Trophoblast cell (in vitro differentiated cells and primary cell): ENCODE measurements around the gene SRCAP.
A peak's percentile ranks its signal among the peaks of the same experiment; 100 is the strongest.

Source experiments
- DNase-seq, 2 donors: peaks; one replicate each; pipeline ENCODE4 v3.0.0-alpha.2; 2016
- H2AFZ ChIP-seq: 2 replicates; pipeline ENCODE4 v1.6.1; 2013; ENCODE audit warnings: low read length, moderate library complexity, mild to moderate bottlenecking; ENCODE audit not compliant: insufficient read depth, poor library complexity
- H2AK5ac ChIP-seq: 2 replicates; pipeline ENCODE4 v1.6.1; 2013; ENCODE audit warnings: mild to moderate bottlenecking, low read length
- H2BK120ac ChIP-seq: 2 replicates; pipeline ENCODE4 v1.6.1; 2013; ENCODE audit warnings: low read length, mild to moderate bottlenecking, moderate library complexity; ENCODE audit not compliant: insufficient read depth, poor library complexity
- H2BK12ac ChIP-seq: 2 replicates; pipeline ENCODE4 v1.6.1; 2013; ENCODE audit warnings: mild to moderate bottlenecking, low read length, moderate library complexity
- H2BK5ac ChIP-seq: 2 replicates; pipeline ENCODE4 v1.6.1; 2013; ENCODE audit warnings: low read length, low read depth, moderate library complexity, mild to moderate bottlenecking; ENCODE audit not compliant: poor library complexity
- H3K14ac ChIP-seq: 2 replicates; pipeline ENCODE4 v1.6.1; 2013; ENCODE audit warnings: mild to moderate bottlenecking, low read length
- H3K18ac ChIP-seq: 2 replicates; pipeline ENCODE4 v1.6.1; 2013; ENCODE audit warnings: mild to moderate bottlenecking, low read length
- H3K23ac ChIP-seq: 2 replicates; pipeline ENCODE4 v1.6.1; 2013; ENCODE audit warnings: low read length
- H3K27ac ChIP-seq: 2 replicates; pipeline ENCODE4 v1.5.1; 2013; ENCODE audit warnings: low read depth, mild to moderate bottlenecking, inconsistent platforms, low read length, moderate library complexity
- H3K27me3 ChIP-seq: 2 replicates; pipeline ENCODE4 v1.6.1; 2013; ENCODE audit warnings: inconsistent platforms, mild to moderate bottlenecking, low read length, moderate library complexity; ENCODE audit not compliant: insufficient read depth
- H3K36me3 ChIP-seq, 2 experiments: 1 replicate in 1 of 2; 2 replicates in 1 of 2; pipeline ENCODE4 v1.6.1; 2013; ENCODE audit warnings: low read length in 2 of 2, mild to moderate bottlenecking in 2 of 2, moderate library complexity in 1 of 2; ENCODE audit not compliant: insufficient read depth in 2 of 2, control insufficient read depth in 1 of 2
- H3K4ac ChIP-seq: 2 replicates; pipeline ENCODE4 v1.6.1; 2013; ENCODE audit warnings: low read depth, mild to moderate bottlenecking, low read length, moderate library complexity
- H3K4me1 ChIP-seq, 2 experiments: 1 replicate in 1 of 2; 2 replicates in 1 of 2; pipeline ENCODE4 v1.6.1; 2013; ENCODE audit warnings: low read length in 2 of 2, mild to moderate bottlenecking in 2 of 2, moderate library complexity in 1 of 2; ENCODE audit not compliant: insufficient read depth in 2 of 2, control insufficient read depth in 1 of 2
- H3K4me2 ChIP-seq: 2 replicates; pipeline ENCODE4 v1.6.1; 2013; ENCODE audit warnings: inconsistent platforms, mild to moderate bottlenecking, low read length, moderate library complexity
- H3K4me3 ChIP-seq: 2 replicates; pipeline ENCODE4 v1.5.1; 2013; ENCODE audit warnings: mild to moderate bottlenecking, low read depth, low read length, inconsistent platforms
- H3K79me1 ChIP-seq: one replicate; pipeline ENCODE4 v1.6.1; 2013; ENCODE audit warnings: low read length
- H3K79me2 ChIP-seq: 2 replicates; pipeline ENCODE4 v1.6.1; 2013; ENCODE audit warnings: low read length, mild to moderate bottlenecking; ENCODE audit not compliant: control insufficient read depth, insufficient read depth, poor library complexity
- H3K9ac ChIP-seq: 2 replicates; pipeline ENCODE4 v1.6.1; 2013; ENCODE audit warnings: mild to moderate bottlenecking, low read length
- H3K9me3 ChIP-seq: 2 replicates; pipeline ENCODE4 v1.6.1; 2013; ENCODE audit warnings: low read depth, mild to moderate bottlenecking, control low read depth, inconsistent platforms, low read length; ENCODE audit not compliant: insufficient read depth
- H4K12ac ChIP-seq: 2 replicates; pipeline ENCODE4 v1.6.1; 2013; ENCODE audit warnings: low read depth, mild to moderate bottlenecking, low read length, moderate library complexity
- H4K8ac ChIP-seq: 2 replicates; pipeline ENCODE4 v1.6.1; 2013; ENCODE audit warnings: low read depth, mild to moderate bottlenecking, low read length, moderate library complexity
- H4K91ac ChIP-seq: one replicate; pipeline ENCODE4 v1.6.1; 2013; ENCODE audit warnings: low read depth, mild to moderate bottlenecking, low read length, moderate library complexity
- WGBS: extraction: QIAGEN DNeasy Blood & Tissue Kit; methylation state at CpG from one replicate; pipeline ENCODE4 v1.1.7; 2013; ENCODE audit warnings: missing lambda C conversion rate; ENCODE audit not compliant: insufficient read length, insufficient coverage; ENCODE audit errors: extremely low coverage; 5-methylcytosine and 5-hydroxymethylcytosine counted together

SRCAP gene

DNA sequence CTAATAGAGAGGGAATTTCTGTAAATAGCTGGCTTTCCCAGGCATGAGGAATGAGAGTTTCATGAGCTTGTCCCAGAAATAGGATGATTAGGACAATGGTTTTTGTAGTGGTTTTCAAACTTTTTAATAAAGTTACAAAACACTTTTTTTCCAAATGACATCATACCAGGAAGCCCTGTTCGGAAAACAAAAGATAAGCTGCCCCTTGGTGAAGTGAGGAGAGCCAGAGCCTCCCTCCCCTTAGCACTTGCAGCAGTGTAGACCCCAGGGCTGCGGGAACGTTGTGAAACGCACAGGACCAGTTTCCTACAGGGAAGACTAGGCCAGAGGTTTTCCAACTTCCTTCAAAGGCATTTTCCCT is 33.2 kb upstream of the SRCAP start:
- no peak overlapping the region for H3K18ac ChIP-seq
- H3K79me2 ChIP-seq, result no peaks in the 10 kb centered on the region
- no peak for DNase-seq
- H4K8ac ChIP-seq, result no peak overlapping the region
- H2AFZ ChIP-seq, result no peak overlapping the region
- no peak overlapping the region for H4K91ac ChIP-seq
- H3K4ac ChIP-seq, result no peak overlapping the region
- no peak overlapping the region for H3K4me3 ChIP-seq
- peaks cover 88 to 96% of the 10 kb centered on the region in 2 experiments for H3K36me3 ChIP-seq
- H3K23ac ChIP-seq, result no peak overlapping the region
- no peak overlapping the region for H3K9ac ChIP-seq
- peaks cover 5% of the 10 kb centered on the region for H3K9me3 ChIP-seq
- no peak overlapping the region for H3K14ac ChIP-seq
- H2BK120ac ChIP-seq, result no peak overlapping the region
- no peaks in the 10 kb centered on the region for H3K27me3 ChIP-seq
- H4K12ac ChIP-seq, result no peak overlapping the region
- no peak overlapping the region for H3K4me2 ChIP-seq
- no CpG with 5 or more reads among the region's 4 CpGs for WGBS
- peaks cover 4 to 5% of the 10 kb centered on the region in 2 experiments for H3K4me1 ChIP-seq
- no peaks in the 10 kb centered on the region for H3K79me1 ChIP-seq
- H2BK5ac ChIP-seq, result no peak overlapping the region
- no peak overlapping the region for H3K27ac ChIP-seq
- no peak overlapping the region for H2BK12ac ChIP-seq
- no peak overlapping the region for H2AK5ac ChIP-seq

GRCh38 chr16:30666681-30667080 is 32.3 kb upstream of the SRCAP start:
- H2BK120ac ChIP-seq, result no peak overlapping the region
- no peak overlapping the region for H2BK12ac ChIP-seq
- H2AFZ ChIP-seq, result no peak overlapping the region
- peaks cover 81 to 87% of the 10 kb centered on the region in 2 experiments for H3K36me3 ChIP-seq
- H4K8ac ChIP-seq, result no peak overlapping the region
- H3K23ac ChIP-seq, result no peak overlapping the region
- no peak overlapping the region for H3K18ac ChIP-seq
- no peaks in the 10 kb centered on the region for H3K4me1 ChIP-seq
- H3K27ac ChIP-seq, result no peak overlapping the region
- no peak overlapping the region for H3K4ac ChIP-seq
- WGBS, result no CpG with 5 or more reads among the region's 7 CpGs
- DNase-seq, result no peak
- H3K27me3 ChIP-seq, result no peaks in the 10 kb centered on the region
- H3K9ac ChIP-seq, result no peak overlapping the region
- H4K12ac ChIP-seq, result no peak overlapping the region
- H3K14ac ChIP-seq, result no peak overlapping the region
- H2AK5ac ChIP-seq, result no peak overlapping the region
- H3K79me1 ChIP-seq, result no peaks in the 10 kb centered on the region
- no peaks in the 10 kb centered on the region for H3K79me2 ChIP-seq
- no peak overlapping the region for H3K4me3 ChIP-seq
- peaks cover 5% of the 10 kb centered on the region for H3K9me3 ChIP-seq
- no peak overlapping the region for H4K91ac ChIP-seq
- no peak overlapping the region for H2BK5ac ChIP-seq
- H3K4me2 ChIP-seq, result no peak overlapping the region

DNA sequence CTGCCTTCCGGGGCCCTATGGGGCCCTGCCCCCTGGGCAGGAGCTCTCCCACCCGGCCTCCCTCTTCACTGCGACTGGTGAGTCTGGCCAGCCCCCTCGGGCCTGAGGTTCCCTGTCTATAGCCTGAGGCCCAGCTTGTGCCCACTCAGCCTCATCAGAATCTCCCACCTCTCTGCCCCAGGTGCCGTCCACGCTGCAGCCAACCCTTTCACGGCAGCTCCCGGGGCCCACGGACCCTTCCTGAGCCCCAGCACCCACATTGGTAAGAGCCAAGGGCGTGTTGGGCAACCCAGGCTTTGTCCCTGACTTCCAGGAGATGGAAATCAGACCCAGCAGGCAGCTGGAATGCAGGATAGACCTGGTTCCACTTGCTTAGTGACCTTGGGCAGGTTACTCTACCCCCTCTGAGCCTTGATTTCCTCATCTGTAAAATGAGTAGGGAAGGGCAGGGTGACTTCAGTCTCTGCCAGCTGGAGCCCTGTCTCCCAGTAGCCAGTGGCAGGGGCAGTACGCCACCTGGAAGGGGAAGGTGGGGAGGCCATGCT is 31.5 kb upstream of the SRCAP start:
- Histone ChIP-seq H4K91ac (no peak overlapping the region), H3K9me3 (peaks cover 5% of the 10 kb centered on the region), H3K4me2 (no peak overlapping the region), H2AK5ac (no peak overlapping the region), H3K9ac (no peak overlapping the region), H3K27ac (no peak overlapping the region), H3K23ac (no peak overlapping the region), H3K4ac (no peak overlapping the region), H3K36me3 (peaks cover 75 to 80% of the 10 kb centered on the region in 2 experiments), H3K27me3 (no peaks in the 10 kb centered on the region), H3K79me1 (no peaks in the 10 kb centered on the region), H2BK120ac (no peak overlapping the region), H3K4me1 (no peaks in the 10 kb centered on the region), H3K14ac (no peak overlapping the region), H4K12ac (no peak overlapping the region), H4K8ac (no peak overlapping the region), H2AFZ (no peak overlapping the region), H3K79me2 (no peaks in the 10 kb centered on the region), H3K18ac (no peak overlapping the region), H2BK12ac (no peak overlapping the region), H2BK5ac (no peak overlapping the region), H3K4me3 (no peak overlapping the region)
- DNase-seq, result peak; percentile 42 to 79
- WGBS, result no CpG with 5 or more reads among the region's 11 CpGs

- no peak overlapping the region for H2BK5ac ChIP-seq
- H3K4me2 ChIP-seq, result no peak overlapping the region
- no peak overlapping the region for H3K14ac ChIP-seq
- no peak overlapping the region for H3K18ac ChIP-seq
- no peak overlapping the region for H3K27ac ChIP-seq
- no peak overlapping the region for H2AK5ac ChIP-seq
- H4K91ac ChIP-seq, result no peak overlapping the region
- H4K8ac ChIP-seq, result no peak overlapping the region
- H3K79me2 ChIP-seq, result no peaks in the 10 kb centered on the region
- no peaks in the 10 kb centered on the region for H3K79me1 ChIP-seq
- peaks cover 69 to 70% of the 10 kb centered on the region in 2 experiments for H3K36me3 ChIP-seq
- no peak overlapping the region for H3K4ac ChIP-seq
- H4K12ac ChIP-seq, result no peak overlapping the region
- peaks cover 5% of the 10 kb centered on the region for H3K9me3 ChIP-seq
- DNase-seq, result no peak
- no peaks in the 10 kb centered on the region for H3K4me1 ChIP-seq
- H3K27me3 ChIP-seq, result no peaks in the 10 kb centered on the region
- WGBS, result no CpG with 5 or more reads among the region's 12 CpGs
- H3K9ac ChIP-seq, result no peak overlapping the region
- H2AFZ ChIP-seq, result no peak overlapping the region
- no peak overlapping the region for H2BK12ac ChIP-seq
- H2BK120ac ChIP-seq, result no peak overlapping the region
- H3K23ac ChIP-seq, result no peak overlapping the region
- no peak overlapping the region for H3K4me3 ChIP-seq
These were observed 30.6 kb upstream of the SRCAP start for GRCh38 chr16:30668393-30668792.
